ENCODE data around the gene DPP6. TPM values are rescaled to one million over a fixed set of nuclear protein-coding genes. Genes with fewer than 3 reads are reported as not detected.

Gene DPP6
- total and polyA plus RNA-seq, 10 donors: 0.11 to 8.7 (median 3.0) TPM

GRCh38 chr7:154450451-154450850, 398.3 kb downstream of the DPP6 start:
- Histone ChIP-seq H3K27me3 (replicated peaks in 1 of 7) (no peaks in the 10 kb centered on the region), H3K36me3 (no peaks in the 10 kb centered on the region), H3K27ac (no peak overlapping the region), H3K4me3 (no peak overlapping the region), H3K9me3 (peaks cover 0 to 45% (median 13%) of the 10 kb centered on the region in 8 donors), H3K4me1 (no peaks in the 10 kb centered on the region)
- TF ChIP-seq POLR2AphosphoS5 (IDR thresholded peaks at IDR 0.05) (no peak), POLR2A (IDR thresholded peaks at IDR 0.05) (no peak), CTCF (IDR thresholded peaks at IDR 0.05 in 8 of 11, conservative IDR thresholded peaks at IDR 0.05 in 3 of 11) (no peak)
- WGBS, 5 donors: 74 to 81% (median 77%) methylated on average over 6 of the region's 6 CpGs
- intact Hi-C loops (cut with DNase I; ENCODE audit: low total_unique reads): no loop called here
- DNase-seq: no peak

DNA sequence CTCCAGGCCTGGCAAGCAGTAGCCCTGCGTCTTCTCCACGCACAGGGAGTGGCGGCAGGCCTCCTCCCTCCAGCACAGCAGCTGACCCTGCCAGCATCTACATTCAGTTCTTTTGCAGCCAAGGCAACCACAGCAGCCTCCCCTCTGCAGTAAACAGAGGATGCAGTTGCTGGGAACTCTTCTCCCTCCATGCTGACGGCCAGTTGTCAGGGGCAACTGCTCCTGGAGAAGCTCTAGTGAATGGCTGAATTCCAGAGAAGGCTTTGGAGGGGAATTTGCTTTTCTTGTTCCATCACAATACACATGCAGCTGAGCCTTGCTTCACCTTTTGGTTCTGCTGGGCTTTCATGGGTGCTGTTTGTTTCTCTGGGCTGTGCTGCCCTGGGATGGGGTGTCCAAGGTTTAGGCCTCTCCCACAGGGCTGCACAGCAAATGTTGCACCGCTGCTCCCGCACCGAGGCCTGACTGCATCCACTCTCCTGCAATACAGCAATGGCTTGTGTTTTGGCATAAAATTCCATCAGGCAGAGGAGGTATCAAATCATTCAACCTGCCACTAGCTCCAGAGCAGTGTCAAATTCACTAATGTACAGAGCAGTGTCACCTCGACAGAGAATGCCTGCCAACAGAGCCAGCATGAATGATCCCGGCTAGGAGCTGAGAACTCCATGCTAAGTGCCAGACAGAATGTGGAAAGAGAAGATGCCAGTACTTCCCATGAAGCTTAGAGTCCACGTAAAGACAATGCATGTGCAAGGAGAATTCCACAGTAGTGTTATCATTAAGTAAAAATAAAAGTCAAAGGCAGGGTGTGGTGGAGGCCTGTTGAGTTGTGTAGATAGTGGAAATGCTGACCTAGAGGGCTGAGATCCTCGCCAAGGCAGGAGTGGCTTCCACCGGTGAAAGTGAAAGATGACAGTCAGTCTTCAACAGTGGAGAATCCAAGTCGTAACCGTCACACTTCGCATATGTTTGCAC, 399.6 kb downstream of the DPP6 start:
- H3K9me3 ChIP-seq: peaks cover 0 to 45% (median 13%) of the 10 kb centered on the region in 8 donors
- 80 to 86% (median 84%) methylated on average over 15 of the region's 15 CpGs for WGBS, 5 donors
- H3K27ac ChIP-seq: no peak overlapping the region
- H3K4me3 ChIP-seq: no peak overlapping the region
- no peak for DNase-seq
- H3K4me1 ChIP-seq: no peaks in the 10 kb centered on the region
- TF ChIP-seq CTCF (IDR thresholded peaks at IDR 0.05 in 8 of 11, conservative IDR thresholded peaks at IDR 0.05 in 3 of 11) (no peak), POLR2A (IDR thresholded peaks at IDR 0.05) (no peak), POLR2AphosphoS5 (IDR thresholded peaks at IDR 0.05) (no peak)
- H3K36me3 ChIP-seq: no peaks in the 10 kb centered on the region
- intact Hi-C loops (cut with DNase I; ENCODE audit: low total_unique reads): no loop called here
- no peaks in the 10 kb centered on the region for H3K27me3 ChIP-seq (replicated peaks in 1 of 7)

GRCh38 chr7:154463794-154464193, 411.6 kb downstream of the DPP6 start:
- WGBS, 5 donors: 84 to 98% (median 92%) methylated on average over 5 of the region's 5 CpGs
- intact Hi-C loops (cut with DNase I; ENCODE audit: low total_unique reads): no loop called here

More at GRCh38 chr7:154463794-154464193, 411.6 kb downstream of the DPP6 start:
- TF ChIP-seq POLR2AphosphoS5 (IDR thresholded peaks at IDR 0.05) (no peak), CTCF (IDR thresholded peaks at IDR 0.05 in 8 of 11, conservative IDR thresholded peaks at IDR 0.05 in 3 of 11) (no peak), POLR2A (IDR thresholded peaks at IDR 0.05) (no peak)
- Histone ChIP-seq H3K36me3 (no peaks in the 10 kb centered on the region), H3K27ac (no peak overlapping the region), H3K4me1 (no peaks in the 10 kb centered on the region), H3K27me3 (replicated peaks in 1 of 7) (no peaks in the 10 kb centered on the region), H3K9me3 (peaks cover 0 to 68% (median 50%) of the 10 kb centered on the region in 8 donors), H3K4me3 (no peak overlapping the region)
- no peak for DNase-seq
